Measurements from ENCODE around the gene MTG1.

- TF ChIP-seq, protein P1, sequence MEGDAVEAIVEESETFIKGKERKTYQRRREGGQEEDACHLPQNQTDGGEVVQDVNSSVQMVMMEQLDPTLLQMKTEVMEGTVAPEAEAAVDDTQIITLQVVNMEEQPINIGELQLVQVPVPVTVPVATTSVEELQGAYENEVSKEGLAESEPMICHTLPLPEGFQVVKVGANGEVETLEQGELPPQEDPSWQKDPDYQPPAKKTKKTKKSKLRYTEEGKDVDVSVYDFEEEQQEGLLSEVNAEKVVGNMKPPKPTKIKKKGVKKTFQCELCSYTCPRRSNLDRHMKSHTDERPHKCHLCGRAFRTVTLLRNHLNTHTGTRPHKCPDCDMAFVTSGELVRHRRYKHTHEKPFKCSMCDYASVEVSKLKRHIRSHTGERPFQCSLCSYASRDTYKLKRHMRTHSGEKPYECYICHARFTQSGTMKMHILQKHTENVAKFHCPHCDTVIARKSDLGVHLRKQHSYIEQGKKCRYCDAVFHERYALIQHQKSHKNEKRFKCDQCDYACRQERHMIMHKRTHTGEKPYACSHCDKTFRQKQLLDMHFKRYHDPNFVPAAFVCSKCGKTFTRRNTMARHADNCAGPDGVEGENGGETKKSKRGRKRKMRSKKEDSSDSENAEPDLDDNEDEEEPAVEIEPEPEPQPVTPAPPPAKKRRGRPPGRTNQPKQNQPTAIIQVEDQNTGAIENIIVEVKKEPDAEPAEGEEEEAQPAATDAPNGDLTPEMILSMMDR (IDR thresholded peaks at IDR 0.05), result no peak
- TF ChIP-seq POLR2A (IDR thresholded peaks at IDR 0.05), result no peak
Measured at GRCh38 chr10:133403359-133403758, 9.4 kb downstream of the MTG1 start.
